Hepatocyte (in vitro differentiated cells): ENCODE measurements around the gene GNPDA1. TPM values are rescaled to one million over a fixed set of nuclear protein-coding genes. Genes with fewer than 3 reads are reported as not detected.

Source experiments
- DNase-seq: peaks from one replicate; pipeline ENCODE4 v3.0.0-alpha.2; 2016; ENCODE audit warnings: low spot score
- H2AFZ ChIP-seq: fragments of 200-600 bp; sonication (generic); 2 replicates; pipeline ENCODE4 v1.6.0; 2016; ENCODE audit warnings: antibody characterized with exemption, mild to moderate bottlenecking
- H3K27ac ChIP-seq: fragments of 200-600 bp; sonication (generic); 2 replicates; pipeline ENCODE4 v1.5.1; 2016; ENCODE audit warnings: mild to moderate bottlenecking
- H3K27me3 ChIP-seq: fragments of 200-600 bp; sonication (generic); 2 replicates; pipeline ENCODE4 v1.6.1; 2016
- H3K36me3 ChIP-seq: fragments of 200-600 bp; sonication (generic); replicated peaks from 2 replicates; pipeline ENCODE4 v1.5.1; 2016; ENCODE audit warnings: low read depth; ENCODE audit not compliant: insufficient read depth
- H3K4me1 ChIP-seq: fragments of 200-600 bp; sonication (generic); 2 replicates; pipeline ENCODE4 v1.5.1; 2016; ENCODE audit warnings: mild to moderate bottlenecking, moderate library complexity; ENCODE audit not compliant: insufficient read depth
- H3K4me2 ChIP-seq: fragments of 200-600 bp; sonication (generic); 2 replicates; pipeline ENCODE4 v1.6.0; 2016
- H3K4me3 ChIP-seq: fragments of 200-600 bp; sonication (generic); 2 replicates; pipeline ENCODE4 v1.5.1; 2016; ENCODE audit warnings: mild to moderate bottlenecking
- H3K79me2 ChIP-seq: fragments of 200-600 bp; sonication (generic); 2 replicates; pipeline ENCODE4 v1.6.0; 2017; ENCODE audit warnings: mild to moderate bottlenecking
- H3K9me2 ChIP-seq: fragments of 200-600 bp; sonication (generic); replicated peaks from 2 replicates; pipeline ENCODE4 v1.6.0; 2017; ENCODE audit warnings: mild to moderate bottlenecking; ENCODE audit not compliant: insufficient read depth
- H3K9me3 ChIP-seq: fragments of 200-600 bp; sonication (generic); 2 replicates; pipeline ENCODE4 v1.5.1; 2016; ENCODE audit warnings: low read depth, mild to moderate bottlenecking
- H4K20me1 ChIP-seq: fragments of 200-600 bp; sonication (generic); 2 replicates; pipeline ENCODE4 v1.6.0; 2016; ENCODE audit warnings: mild to moderate bottlenecking; ENCODE audit not compliant: insufficient read depth, poor library complexity, severe bottlenecking
- CTCF ChIP-seq: fragments of 200-600 bp; sonication (generic); IDR thresholded peaks from 2 replicates; pipeline ENCODE4 v1.5.1; 2016; ENCODE audit warnings: antibody characterized with exemption, mild to moderate bottlenecking; ENCODE audit not compliant: poor library complexity
- EZH2 ChIP-seq: fragments of 200-600 bp; sonication (generic); IDR thresholded peaks from 2 replicates; pipeline ENCODE4 v1.6.1; 2016; ENCODE audit warnings: antibody characterized with exemption, mild to moderate bottlenecking, borderline replicate concordance
- EZH2phosphoT487 ChIP-seq: fragments of 200-600 bp; sonication (generic); IDR thresholded peaks from one replicate; pipeline ENCODE4 v1.6.1; 2018; ENCODE audit warnings: antibody characterized with exemption, mild to moderate bottlenecking, low read depth, moderate library complexity; ENCODE audit not compliant: unreplicated experiment, severe bottlenecking
- WGBS: methylation state at CpG from one replicate; pipeline ENCODE4 v1.1.6; 2016; ENCODE audit warnings: low lambda C conversion rate; ENCODE audit errors: missing lambda C conversion rate; 5-methylcytosine and 5-hydroxymethylcytosine counted together
- polyA plus RNA-seq: library from polyadenylated mRNA; unstranded; fragments of >200 nt; fragmentation: Nextera tagmentation; extraction: Ambion mirVana; gene quantifications from 2 replicates; pipeline ENCODE4 v1.2.1, GENCODE V29; 2016
- total RNA-seq: library from RNA; depleted of rRNA; stranded (reverse); fragments of >200 nt; gene quantifications from 2 replicates; pipeline ENCODE4 v1.2.3, GENCODE V29; 2014

Gene GNPDA1
- total and polyA plus RNA-seq, 2 experiments from 2014 or later: 97.3 to 106 TPM

GRCh38 chr5:141973871-141974595 is 38.8 kb downstream of the GNPDA1 start:
- H2AFZ ChIP-seq: no peak overlapping the region
- no peaks in the 10 kb centered on the region for H3K27me3 ChIP-seq
- 84% methylated on average over 1 of the region's 1 CpG for WGBS
- peaks cover 6% of the 10 kb centered on the region for H3K4me1 ChIP-seq
- H3K9me2 ChIP-seq: no peaks in the 10 kb centered on the region
- H3K9me3 ChIP-seq: no peaks in the 10 kb centered on the region
- no peak overlapping the region for H3K27ac ChIP-seq
- peaks cover 58% of the 10 kb centered on the region for H3K79me2 ChIP-seq
- no peak overlapping the region for H3K4me2 ChIP-seq
- DNase-seq: no peak
- no peak overlapping the region for H3K4me3 ChIP-seq
- TF ChIP-seq EZH2phosphoT487: no peak
- TF ChIP-seq CTCF: no peak
- no peak for TF ChIP-seq EZH2
- no peaks in the 10 kb centered on the region for H3K36me3 ChIP-seq
- H4K20me1 ChIP-seq: peaks cover 8% of the 10 kb centered on the region

GRCh38 chr5:141969783-141970771 is 42.8 kb downstream of the GNPDA1 start:
- DNase-seq: peak; percentile 48
- Histone ChIP-seq H3K36me3 (no peaks in the 10 kb centered on the region), H3K9me3 (no peaks in the 10 kb centered on the region), H4K20me1 (peaks cover 4% of the 10 kb centered on the region), H3K4me3 (peak overlapping the region; percentile 78), H3K27me3 (no peaks in the 10 kb centered on the region), H3K27ac (peak overlapping the region; percentile 97), H3K4me1 (peaks cover 6% of the 10 kb centered on the region), H3K9me2 (no peaks in the 10 kb centered on the region), H3K79me2 (peaks cover 47% of the 10 kb centered on the region), H3K4me2 (peak overlapping the region; percentile 75), H2AFZ (peak overlapping the region; percentile 50)
- WGBS: 83% methylated on average over 2 of the region's 2 CpGs
- no peak for TF ChIP-seq EZH2
- no peak for TF ChIP-seq EZH2phosphoT487
- TF ChIP-seq CTCF: no peak

GRCh38 chr5:141968914-141969608 is 43.8 kb downstream of the GNPDA1 start, which contains the start of gene RNF14:
Gene RNF14 (plus strand): TSS chr5:141969105. CDS start chr5:141973589, 4,484 bp downstream.
- Histone ChIP-seq H2AFZ (peak within 1 kb of the TSS; percentile 75), H3K4me3 (peak within 1 kb of the TSS; percentile 78), H3K27ac (peak within 1 kb of the TSS; percentile 97), H4K20me1 (no peaks in the 10 kb centered on the region), H3K9me2 (no peaks in the 10 kb centered on the region), H3K4me1 (peaks cover 6% of the 10 kb centered on the region), H3K27me3 (no peaks in the 10 kb centered on the region), H3K9me3 (no peaks in the 10 kb centered on the region), H3K79me2 (peaks cover 38% of the 10 kb centered on the region), H3K4me2 (peak within 1 kb of the TSS; percentile 78), H3K36me3 (no peaks in the 10 kb centered on the region)
- WGBS: 2% methylated on average over 63 of the region's 63 CpGs
- DNase-seq: peak; percentile 98
- TF ChIP-seq EZH2phosphoT487 (no peak), EZH2 (no peak), CTCF (peak; percentile 94)
